Thyroid gland (tissue), 4 donors: ENCODE results near the gene HCST. TPM values are rescaled to one million over a fixed set of nuclear protein-coding genes. Genes with fewer than 3 reads are reported as not detected.

Experiments used
- DNase-seq, 2 donors: peaks; one replicate each; pipeline ENCODE4 v3.0.0-alpha.2; 2019
- H3K27ac ChIP-seq, 3 donors: fragments of 200-600 bp; sonication (generic); 1 replicate in 2 of 3; 2 replicates in 1 of 3; pipeline ENCODE4 v1.5.1; 2016 to 2019; ENCODE audit warnings: mild to moderate bottlenecking in 1 of 3, moderate library complexity in 1 of 3
- H3K27me3 ChIP-seq: fragments of 200-600 bp; sonication (generic); one replicate; pipeline ENCODE4 v1.5.1; 2019
- H3K36me3 ChIP-seq, 2 donors: fragments of 200-600 bp; sonication (generic); one replicate each; pipeline ENCODE4 v1.5.1; 2016 to 2019
- H3K4me1 ChIP-seq, 2 donors: fragments of 200-600 bp; sonication (generic); one replicate each; pipeline ENCODE4 v1.5.1; 2017 to 2019
- H3K4me3 ChIP-seq, 3 donors: fragments of 200-600 bp; sonication (generic); replicated peaks in 1 of 3; 1 replicate in 2 of 3; 2 replicates in 1 of 3; pipeline ENCODE4 v1.5.1; 2016; ENCODE audit warnings: mild to moderate bottlenecking in 1 of 3
- H3K9me3 ChIP-seq: fragments of 200-600 bp; sonication (generic); one replicate; pipeline ENCODE4 v1.5.1; 2017
- CTCF ChIP-seq, 6 experiments: fragments of 200-600 bp in 3 of 6; fragments of 450-650 bp in 3 of 6; sonication (generic) in 3 of 6; IDR thresholded peaks; one replicate each; pipeline ENCODE4 v1.5.1; 2016 to 2019; ENCODE audit warnings: antibody characterized with exemption in 6 of 6, mild to moderate bottlenecking in 2 of 6, inconsistent platforms in 1 of 6, moderate library complexity in 1 of 6
- POLR2A ChIP-seq, 2 donors: fragments of 450-650 bp; IDR thresholded peaks; one replicate each; pipeline ENCODE4 v1.6.1; 2017; ENCODE audit warnings: antibody characterized with exemption in 2 of 2, mild to moderate bottlenecking in 2 of 2, moderate library complexity in 1 of 2
- WGBS, 2 donors: methylation state at CpG; one replicate each; pipeline ENCODE4 v1.1.5; 2017; 5-methylcytosine and 5-hydroxymethylcytosine counted together
- intact Hi-C: fragments of 100-400 bp; cut with DNase I; formaldehyde crosslinking; loops from one replicate; pipeline ENCODE4 v1.15.1; 2023
- total RNA-seq, 4 donors: library from RNA; depleted of rRNA; stranded (reverse); fragments of >200 nt; gene quantifications; one replicate each; pipeline ENCODE4 v1.2.3, GENCODE V29; 2016

HCST gene
- total RNA-seq, 4 donors from 2014 or later = 1.4 to 4.4 TPM; not detected in 2

- Histone ChIP-seq H3K9me3 (no peaks in the 10 kb centered on the region), H3K27me3 (no peaks in the 10 kb centered on the region), H3K36me3 (no peaks in the 10 kb centered on the region), H3K4me1 (peaks cover 15 to 18% of the 10 kb centered on the region in 2 donors), H3K4me3 (no peak overlapping the region), H3K27ac (no peak overlapping the region)
- DNase-seq = no peak
- intact Hi-C loops = no loop called here
- WGBS, 2 donors = 61 to 84% methylated on average over 3 to 11 of the region's 12 CpGs
- TF ChIP-seq POLR2A (IDR thresholded peaks at IDR 0.05) (no peak), CTCF (IDR thresholded peaks at IDR 0.05) (no peak)
Observed at GRCh38 chr19:35870798-35871197, 31.5 kb upstream of the HCST start.

GRCh38 chr19:35871611-35872010 is 30.7 kb upstream of the HCST start:
- Histone ChIP-seq H3K4me1 (peaks cover 15 to 18% of the 10 kb centered on the region in 2 donors), H3K27me3 (no peaks in the 10 kb centered on the region), H3K9me3 (no peaks in the 10 kb centered on the region), H3K27ac (no peak overlapping the region), H3K36me3 (no peaks in the 10 kb centered on the region), H3K4me3 (no peak overlapping the region)
- TF ChIP-seq CTCF (IDR thresholded peaks at IDR 0.05) = no peak
- TF ChIP-seq POLR2A (IDR thresholded peaks at IDR 0.05) = no peak
- intact Hi-C loops = no loop called here
- no peak for DNase-seq
- 89 to 91% methylated on average over 10 to 12 of the region's 12 CpGs for WGBS, 2 donors

GRCh38 chr19:35872180-35872579 is 30.1 kb upstream of the HCST start:
- Histone ChIP-seq H3K4me3 (no peak overlapping the region), H3K27ac (no peak overlapping the region), H3K4me1 (peaks cover 15 to 18% of the 10 kb centered on the region in 2 donors), H3K27me3 (no peaks in the 10 kb centered on the region), H3K36me3 (no peaks in the 10 kb centered on the region), H3K9me3 (no peaks in the 10 kb centered on the region)
- intact Hi-C loops = no loop called here
- WGBS, 2 donors = 78 to 93% methylated on average over 4 to 5 of the region's 5 CpGs
- TF ChIP-seq POLR2A (IDR thresholded peaks at IDR 0.05) (no peak), CTCF (IDR thresholded peaks at IDR 0.05) (no peak)
- DNase-seq = no peak

GRCh38 chr19:35874392-35874930 is 27.9 kb upstream of the HCST start:
- Histone ChIP-seq H3K36me3 (no peaks in the 10 kb centered on the region), H3K4me3 (no peak overlapping the region), H3K27me3 (no peaks in the 10 kb centered on the region), H3K4me1 (peaks cover 6 to 7% of the 10 kb centered on the region in 2 donors), H3K27ac (no peak overlapping the region), H3K9me3 (no peaks in the 10 kb centered on the region)
- TF ChIP-seq CTCF (IDR thresholded peaks at IDR 0.05) (no peak), POLR2A (IDR thresholded peaks at IDR 0.05) (no peak)
- 95% methylated on average over 32 of the region's 32 CpGs for WGBS, 2 donors
- intact Hi-C loops = no loop called here
- DNase-seq = no peak

GRCh38 chr19:35879068-35879467 is 23.3 kb upstream of the HCST start:
- Histone ChIP-seq H3K27ac (no peak overlapping the region), H3K4me3 (no peak overlapping the region), H3K27me3 (no peaks in the 10 kb centered on the region), H3K4me1 (no peaks in the 10 kb centered on the region), H3K36me3 (no peaks in the 10 kb centered on the region), H3K9me3 (no peaks in the 10 kb centered on the region)
- WGBS, 2 donors = 42 to 52% methylated on average over 19 to 23 of the region's 23 CpGs
- intact Hi-C loops = no loop called here
- no peak for DNase-seq
- TF ChIP-seq POLR2A (IDR thresholded peaks at IDR 0.05) (no peak), CTCF (IDR thresholded peaks at IDR 0.05) (no peak)
